ENCODE data around the gene ART3. TPM values are rescaled to one million over a fixed set of nuclear protein-coding genes. Genes with fewer than 3 reads are reported as not detected.

The ART3 gene
- total RNA-seq, 2 donors from 2014 or later: 0.92 TPM; not detected in 1

- H3K27me3 ChIP-seq (ENCODE audit: control insufficient read depth, insufficient read depth, low read length, poor library complexity, severe bottlenecking): no peaks in the 10 kb centered on the region
- H3K9ac ChIP-seq (ENCODE audit: extremely low read depth, low read length, poor library complexity, severe bottlenecking): no peak overlapping the region
- no peak for DNase-seq
- H3K9me3 ChIP-seq (ENCODE audit: control insufficient read depth, low read length): no peaks in the 10 kb centered on the region
- WGBS, 2 experiments (ENCODE audit: insufficient coverage in 1 of 2, insufficient read length in 1 of 2): 92% methylated on average over 1 of the region's 2 CpGs; no CpG with 5 or more reads in 1 of the 2 experiments
- peaks cover 4% of the 10 kb centered on the region for H3K9me3 Mint-ChIP-seq
- no peaks in the 10 kb centered on the region for H3K36me3 Mint-ChIP-seq (ENCODE audit: low read depth)
- H3K27ac Mint-ChIP-seq: no peak overlapping the region
- peaks cover 13% of the 10 kb centered on the region for H3K4me1 Mint-ChIP-seq
- no peak overlapping the region for H3K27ac ChIP-seq (ENCODE audit: low read depth, low read length)
- no peaks in the 10 kb centered on the region for H3K36me3 ChIP-seq (ENCODE audit: control insufficient read depth, insufficient read depth, low read length)
- H3K4me3 ChIP-seq (ENCODE audit: low read length): no peak overlapping the region
- no peaks in the 10 kb centered on the region for H3K4me1 ChIP-seq (ENCODE audit: control insufficient read depth, insufficient read depth, low read length)
- H3K27me3 Mint-ChIP-seq (ENCODE audit: insufficient read depth): no peaks in the 10 kb centered on the region
- no peak overlapping the region for H3K4me3 Mint-ChIP-seq
- TF ChIP-seq CTCF (conservative IDR thresholded peaks at IDR 0.05): no peak
Measured at GRCh38 chr4:76091052-76091451, 16.5 kb downstream of the ART3 start.

DNA sequence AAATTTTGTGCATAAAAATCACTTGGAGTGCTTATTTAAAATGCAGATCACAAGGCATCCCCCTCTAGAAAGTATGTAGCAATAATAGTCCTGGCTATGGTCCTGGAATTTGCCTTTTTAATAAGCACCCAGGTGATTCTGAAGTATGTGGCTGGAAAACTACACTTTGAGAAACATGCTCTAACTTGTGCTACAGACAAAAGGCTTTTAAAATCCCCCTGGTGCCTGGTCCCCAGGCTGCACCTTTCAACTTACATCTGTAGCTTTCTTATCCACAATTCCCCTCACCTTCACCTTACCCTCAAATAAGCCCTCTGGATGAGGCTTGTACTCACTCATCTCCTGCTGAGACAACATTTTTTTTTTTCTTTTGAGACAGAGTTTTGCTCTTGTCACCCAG, 21.1 kb downstream of the ART3 start:
- Histone ChIP-seq H3K4me1 (ENCODE audit: control insufficient read depth, insufficient read depth, low read length) (no peaks in the 10 kb centered on the region), H3K27ac (ENCODE audit: low read depth, low read length) (no peak overlapping the region), H3K36me3 (ENCODE audit: control insufficient read depth, insufficient read depth, low read length) (no peaks in the 10 kb centered on the region), H3K9me3 (ENCODE audit: control insufficient read depth, low read length) (no peaks in the 10 kb centered on the region), H3K4me3 (ENCODE audit: low read length) (no peak overlapping the region), H3K27me3 (ENCODE audit: control insufficient read depth, insufficient read depth, low read length, poor library complexity, severe bottlenecking) (no peaks in the 10 kb centered on the region), H3K9ac (ENCODE audit: extremely low read depth, low read length, poor library complexity, severe bottlenecking) (no peak overlapping the region)
- peak; percentile 34 for TF ChIP-seq CTCF (conservative IDR thresholded peaks at IDR 0.05)
- peaks cover 4% of the 10 kb centered on the region for H3K9me3 Mint-ChIP-seq
- H3K4me1 Mint-ChIP-seq: peaks cover 6% of the 10 kb centered on the region
- H3K27ac Mint-ChIP-seq: no peak overlapping the region
- no peak overlapping the region for H3K4me3 Mint-ChIP-seq
- DNase-seq: no peak
- H3K36me3 Mint-ChIP-seq (ENCODE audit: low read depth): no peaks in the 10 kb centered on the region
- no peaks in the 10 kb centered on the region for H3K27me3 Mint-ChIP-seq (ENCODE audit: insufficient read depth)

DNA sequence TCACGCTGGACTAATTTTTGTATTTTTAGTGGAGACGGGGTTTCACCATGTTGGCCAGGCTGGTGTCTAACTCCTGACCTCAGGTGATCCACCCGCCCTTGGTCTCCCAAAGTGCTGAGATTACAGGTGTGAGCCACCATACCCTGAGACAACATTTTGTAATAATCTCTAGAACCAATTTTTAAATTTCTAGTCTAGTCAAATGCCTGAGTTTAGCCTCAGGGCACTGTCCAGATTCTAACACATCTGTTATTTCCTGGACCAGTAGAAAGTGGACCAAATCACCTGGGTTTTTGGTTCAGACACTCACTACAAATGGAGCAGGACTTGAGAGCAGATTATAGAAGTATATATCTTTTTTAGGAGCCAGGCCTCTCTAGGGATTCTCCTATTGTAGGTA, 21.6 kb downstream of the ART3 start:
- Mint-ChIP-seq H3K27me3 (ENCODE audit: insufficient read depth) (no peaks in the 10 kb centered on the region), H3K9me3 (peaks cover 4% of the 10 kb centered on the region), H3K27ac (no peak overlapping the region), H3K36me3 (ENCODE audit: low read depth) (no peaks in the 10 kb centered on the region), H3K4me1 (peaks cover 6% of the 10 kb centered on the region), H3K4me3 (no peak overlapping the region)
- H3K27me3 ChIP-seq (ENCODE audit: control insufficient read depth, insufficient read depth, low read length, poor library complexity, severe bottlenecking): no peaks in the 10 kb centered on the region
- H3K27ac ChIP-seq (ENCODE audit: low read depth, low read length): no peak overlapping the region
- H3K4me1 ChIP-seq (ENCODE audit: control insufficient read depth, insufficient read depth, low read length): no peaks in the 10 kb centered on the region
- TF ChIP-seq CTCF (conservative IDR thresholded peaks at IDR 0.05): no peak
- H3K36me3 ChIP-seq (ENCODE audit: control insufficient read depth, insufficient read depth, low read length): no peaks in the 10 kb centered on the region
- H3K4me3 ChIP-seq (ENCODE audit: low read length): no peak overlapping the region
- WGBS, 2 experiments (ENCODE audit: insufficient coverage in 1 of 2, insufficient read length in 1 of 2): 91 to 94% methylated on average over 3 of the region's 3 CpGs
- H3K9me3 ChIP-seq (ENCODE audit: control insufficient read depth, low read length): no peaks in the 10 kb centered on the region
- no peak for DNase-seq
- H3K9ac ChIP-seq (ENCODE audit: extremely low read depth, low read length, poor library complexity, severe bottlenecking): no peak overlapping the region

All from endodermal cell (in vitro differentiated cells).